Neural cell (in vitro differentiated cells): Measurements from ENCODE around the gene OCSTAMP. TPM values are rescaled to one million over a fixed set of nuclear protein-coding genes. Genes with fewer than 3 reads are reported as not detected.

Experiments
- H2AFZ ChIP-seq: fragments of 200-600, 300-800 bp; sonication (generic), shearing (Covaris generic); 2 replicates; pipeline ENCODE4 v1.6.0; 2014; ENCODE audit warnings: low read depth, mild to moderate bottlenecking, antibody characterized with exemption, low read length, moderate library complexity
- H3F3A ChIP-seq: fragments of 200-600 bp; shearing (Covaris generic); 2 replicates; pipeline ENCODE4 v1.6.1; 2016; ENCODE audit warnings: mild to moderate bottlenecking, moderate library complexity, mixed read lengths, antibody characterized with exemption, low read length; ENCODE audit not compliant: insufficient read depth, poor library complexity, severe bottlenecking
- H3K27ac ChIP-seq: fragments of 200-600, 300-800 bp; sonication (generic), shearing (Covaris generic); 2 replicates; pipeline ENCODE4 v1.5.1; 2014; ENCODE audit warnings: mild to moderate bottlenecking, low read length, moderate library complexity
- H3K27me3 ChIP-seq: fragments of 300-800, 200-600 bp; sonication (generic), shearing (Covaris generic); 2 replicates; pipeline ENCODE4 v1.6.0; 2014; ENCODE audit warnings: mild to moderate bottlenecking, low read depth, low read length, moderate library complexity; ENCODE audit not compliant: insufficient read depth
- H3K36me3 ChIP-seq: fragments of 300-800, 200-600 bp; sonication (generic), shearing (Covaris generic); 2 replicates; pipeline ENCODE4 v1.5.1; 2014; ENCODE audit warnings: mild to moderate bottlenecking, antibody characterized with exemption, low read length, moderate library complexity; ENCODE audit not compliant: insufficient read depth
- H3K4me2 ChIP-seq: fragments of 300-800, 200-600 bp; sonication (generic), shearing (Covaris generic); 2 replicates; pipeline ENCODE4 v1.6.0; 2014; ENCODE audit warnings: mild to moderate bottlenecking, low read length
- H3K4me3 ChIP-seq: fragments of 300-800, 200-600 bp; sonication (generic), shearing (Covaris generic); 2 replicates; pipeline ENCODE4 v1.5.1; 2014; ENCODE audit warnings: mild to moderate bottlenecking, low read length, moderate library complexity
- H3K79me2 ChIP-seq: fragments of 200-600 bp; shearing (Covaris generic); replicated peaks from 2 replicates; pipeline ENCODE4 v1.6.0; 2014; ENCODE audit warnings: mild to moderate bottlenecking, low read length, moderate library complexity; ENCODE audit not compliant: insufficient read depth
- H3K9ac ChIP-seq: fragments of 300-800, 200-600 bp; sonication (generic), shearing (Covaris generic); 2 replicates; pipeline ENCODE4 v1.6.1; 2016; ENCODE audit warnings: mild to moderate bottlenecking, low read length, mixed read lengths
- H3K9me2 ChIP-seq: fragments of 200-600 bp; shearing (Covaris generic); 2 replicates; pipeline ENCODE4 v1.6.1; 2016; ENCODE audit warnings: mild to moderate bottlenecking, low read length, mixed read lengths; ENCODE audit not compliant: insufficient read depth
- H3K9me3 ChIP-seq: fragments of 200-600, 300-800 bp; sonication (generic), shearing (Covaris generic); 2 replicates; pipeline ENCODE4 v1.6.1; 2016; ENCODE audit warnings: mild to moderate bottlenecking, mixed run types, low read length, moderate library complexity, mixed read lengths
- H4K20me1 ChIP-seq: fragments of 200-600 bp; shearing (Covaris generic); 2 replicates; pipeline ENCODE4 v1.6.1; 2016; ENCODE audit warnings: mild to moderate bottlenecking, mixed run types; ENCODE audit not compliant: insufficient read depth
- CTCF ChIP-seq: fragments of 450-650 bp; IDR thresholded peaks from 2 replicates; pipeline ENCODE4 v1.5.1; 2014; ENCODE audit warnings: antibody characterized with exemption, mild to moderate bottlenecking, moderate library complexity; ENCODE audit not compliant: poor library complexity, severe bottlenecking
- EP300 ChIP-seq: fragments of 450-650 bp; conservative IDR thresholded peaks from 2 replicates; pipeline ENCODE4 v1.6.1; 2014; ENCODE audit warnings: antibody characterized with exemption, mild to moderate bottlenecking, moderate library complexity; ENCODE audit not compliant: poor library complexity, severe bottlenecking
- EZH2 ChIP-seq: fragments of 200-600, 300-800 bp; shearing (Covaris generic), sonication (generic); IDR thresholded peaks from 2 replicates; pipeline ENCODE4 v1.6.1; 2014; ENCODE audit warnings: antibody characterized with exemption, low read length, borderline replicate concordance, mild to moderate bottlenecking; ENCODE audit not compliant: insufficient read depth, poor library complexity, severe bottlenecking
- MXI1 ChIP-seq: fragments of 450-650 bp; conservative IDR thresholded peaks from 2 replicates; pipeline ENCODE4 v1.6.1; 2014; ENCODE audit warnings: antibody characterized with exemption, mild to moderate bottlenecking; ENCODE audit not compliant: poor library complexity, severe bottlenecking
- POLR2AphosphoS5 ChIP-seq: IDR thresholded peaks from 2 replicates; pipeline ENCODE4 v1.6.1; 2012
- RAD21 ChIP-seq: fragments of 450-650 bp; conservative IDR thresholded peaks from 2 replicates; pipeline ENCODE4 v1.6.1; 2014; ENCODE audit warnings: antibody characterized with exemption, mild to moderate bottlenecking, moderate library complexity
- SMC3 ChIP-seq: fragments of 450-650 bp; conservative IDR thresholded peaks from 2 replicates; pipeline ENCODE4 v1.6.1; 2014; ENCODE audit warnings: antibody characterized with exemption, mild to moderate bottlenecking, moderate library complexity; ENCODE audit not compliant: poor library complexity
- TAF1 ChIP-seq: IDR thresholded peaks from 2 replicates; pipeline ENCODE4 v1.6.1; 2012; ENCODE audit warnings: low read depth
- polyA plus RNA-seq: library from polyadenylated mRNA; depleted of rRNA; stranded (reverse); fragments of >200 nt; gene quantifications from 2 replicates; pipeline ENCODE4 v1.2.3, GENCODE V29; 2014
- TF ChIP-seq, protein P1 (sequence below): IDR thresholded peaks from 2 replicates; pipeline ENCODE4 v1.6.1; 2012; ENCODE audit warnings: borderline replicate concordance

The OCSTAMP gene
- polyA plus RNA-seq, 1 donor from 2014 or later, result not detected

- Histone ChIP-seq H4K20me1 (no peaks in the 10 kb centered on the region), H3K79me2 (no peaks in the 10 kb centered on the region), H3F3A (no peaks in the 10 kb centered on the region), H3K9me2 (no peaks in the 10 kb centered on the region), H3K9ac (no peak overlapping the region), H3K27ac (no peak overlapping the region), H3K4me2 (no peak overlapping the region), H3K9me3 (no peaks in the 10 kb centered on the region), H3K36me3 (no peaks in the 10 kb centered on the region), H3K27me3 (no peaks in the 10 kb centered on the region), H3K4me3 (no peak overlapping the region), H2AFZ (no peak overlapping the region)
- no peak for TF ChIP-seq EZH2
- TF ChIP-seq, protein P1, sequence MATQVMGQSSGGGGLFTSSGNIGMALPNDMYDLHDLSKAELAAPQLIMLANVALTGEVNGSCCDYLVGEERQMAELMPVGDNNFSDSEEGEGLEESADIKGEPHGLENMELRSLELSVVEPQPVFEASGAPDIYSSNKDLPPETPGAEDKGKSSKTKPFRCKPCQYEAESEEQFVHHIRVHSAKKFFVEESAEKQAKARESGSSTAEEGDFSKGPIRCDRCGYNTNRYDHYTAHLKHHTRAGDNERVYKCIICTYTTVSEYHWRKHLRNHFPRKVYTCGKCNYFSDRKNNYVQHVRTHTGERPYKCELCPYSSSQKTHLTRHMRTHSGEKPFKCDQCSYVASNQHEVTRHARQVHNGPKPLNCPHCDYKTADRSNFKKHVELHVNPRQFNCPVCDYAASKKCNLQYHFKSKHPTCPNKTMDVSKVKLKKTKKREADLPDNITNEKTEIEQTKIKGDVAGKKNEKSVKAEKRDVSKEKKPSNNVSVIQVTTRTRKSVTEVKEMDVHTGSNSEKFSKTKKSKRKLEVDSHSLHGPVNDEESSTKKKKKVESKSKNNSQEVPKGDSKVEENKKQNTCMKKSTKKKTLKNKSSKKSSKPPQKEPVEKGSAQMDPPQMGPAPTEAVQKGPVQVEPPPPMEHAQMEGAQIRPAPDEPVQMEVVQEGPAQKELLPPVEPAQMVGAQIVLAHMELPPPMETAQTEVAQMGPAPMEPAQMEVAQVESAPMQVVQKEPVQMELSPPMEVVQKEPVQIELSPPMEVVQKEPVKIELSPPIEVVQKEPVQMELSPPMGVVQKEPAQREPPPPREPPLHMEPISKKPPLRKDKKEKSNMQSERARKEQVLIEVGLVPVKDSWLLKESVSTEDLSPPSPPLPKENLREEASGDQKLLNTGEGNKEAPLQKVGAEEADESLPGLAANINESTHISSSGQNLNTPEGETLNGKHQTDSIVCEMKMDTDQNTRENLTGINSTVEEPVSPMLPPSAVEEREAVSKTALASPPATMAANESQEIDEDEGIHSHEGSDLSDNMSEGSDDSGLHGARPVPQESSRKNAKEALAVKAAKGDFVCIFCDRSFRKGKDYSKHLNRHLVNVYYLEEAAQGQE, result no peak
- no peak for TF ChIP-seq SMC3
- no peak for TF ChIP-seq MXI1
- no peak for TF ChIP-seq POLR2AphosphoS5
- no peak for TF ChIP-seq CTCF
- no peak for TF ChIP-seq EP300
- no peak for TF ChIP-seq TAF1
- no peak for TF ChIP-seq RAD21
Measured at GRCh38 chr20:46568570-46569129, 18.2 kb upstream of the OCSTAMP start.

DNA sequence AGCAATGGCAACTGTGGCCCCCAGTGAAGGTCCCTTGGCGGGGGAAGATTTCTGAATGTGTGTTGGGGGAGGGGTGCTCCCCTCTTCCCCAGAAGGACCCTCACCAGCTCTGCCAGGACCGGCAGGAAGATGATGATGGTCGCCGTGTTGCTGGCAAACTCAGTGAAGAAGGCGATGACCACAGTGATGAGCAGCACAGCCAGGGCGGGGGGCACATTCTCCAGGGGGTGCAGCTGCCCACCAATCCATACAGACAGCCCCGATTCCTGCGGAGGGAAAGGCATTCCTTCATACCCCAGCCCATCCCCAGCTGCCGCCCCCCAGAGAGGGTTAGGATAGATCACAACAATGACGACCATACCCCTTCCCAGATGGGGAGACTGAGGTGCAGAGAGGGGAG, 15.7 kb upstream of the OCSTAMP start:
- H2AFZ ChIP-seq, result no peak overlapping the region
- no peaks in the 10 kb centered on the region for H3K9me2 ChIP-seq
- no peak overlapping the region for H3K9ac ChIP-seq
- no peaks in the 10 kb centered on the region for H3K36me3 ChIP-seq
- H3F3A ChIP-seq, result no peaks in the 10 kb centered on the region
- TF ChIP-seq MXI1 (no peak), CTCF (no peak), EP300 (no peak), SMC3 (no peak), TAF1 (no peak), RAD21 (no peak), EZH2 (no peak), POLR2AphosphoS5 (no peak)
- TF ChIP-seq, protein P1, result no peak
- H4K20me1 ChIP-seq, result no peaks in the 10 kb centered on the region
- no peak overlapping the region for H3K4me2 ChIP-seq
- no peak overlapping the region for H3K27ac ChIP-seq
- no peaks in the 10 kb centered on the region for H3K9me3 ChIP-seq
- H3K4me3 ChIP-seq, result no peak overlapping the region
- no peaks in the 10 kb centered on the region for H3K79me2 ChIP-seq
- H3K27me3 ChIP-seq, result no peaks in the 10 kb centered on the region
